GM12878 (cell line): ENCODE data around the gene ZNF532. TPM values are rescaled to one million over a fixed set of nuclear protein-coding genes. Genes with fewer than 3 reads are reported as not detected.

ENCODE experiments used
- ATAC-seq: fragments of 200-7000 bp; cut with Tn5 transposase; 3 replicates; pipeline ENCODE4 v1.9.1; 2020; ENCODE audit warnings: mild to moderate bottlenecking, moderate library complexity
- BruUV-seq: library from RNA; stranded (reverse); fragments of 400-500 nt; replicated peaks from 2 replicates; lab custom pipeline; 2021; lab: Mats Ljungman, UMichigan
- CTCF ChIA-PET: fragments of 300-600 bp; sonication (Branson Sonifier 250); formaldehyde crosslinking; extraction: SDS; loops from one replicate; lab custom pipeline; 2021; ENCODE audit warnings: inconsistent platforms; lab: Yijun Ruan, JAX
- POLR2A ChIA-PET: fragments of 350-600 bp; formaldehyde crosslinking; extraction: SDS; loops from one replicate; lab custom pipeline; 2021; ENCODE audit warnings: inconsistent platforms; lab: Charles Lee
- RAD21 ChIA-PET: fragments of 300-600 bp; sonication (Branson Sonifier 250); formaldehyde crosslinking; loops from one replicate; lab custom pipeline; 2023; ENCODE audit warnings: antibody characterized with exemption; ENCODE audit not compliant: unreplicated experiment; lab: Charles Lee
- SMC1A ChIA-PET: fragments of 300-600 bp; sonication (Branson Sonifier 250); formaldehyde crosslinking; loops from one replicate; lab custom pipeline; 2023; ENCODE audit not compliant: unreplicated experiment, uncharacterized antibody; lab: Charles Lee
- DNase-seq: peaks from one replicate; pipeline ENCODE4 v3.0.0-alpha.2; 2011; ENCODE audit warnings: low read depth, low spot score
- FAIRE-seq: peaks from 3 replicates; lab custom pipeline; 2011; peaks lifted over from hg19 to GRCh38; lab: Jason Lieb, UNC
- H2AFZ ChIP-seq: 2 replicates; pipeline ENCODE4 v1.6.0; 2011; ENCODE audit warnings: low read depth, low read length, control low read depth; ENCODE audit not compliant: control insufficient read depth
- H3K27ac ChIP-seq: 2 replicates; pipeline ENCODE4 v1.5.1; 2011; ENCODE audit warnings: control low read depth; ENCODE audit not compliant: control insufficient read depth, insufficient read depth
- H3K27me3 ChIP-seq, 2 experiments: replicated peaks in 1 of 2; 2 replicates each; pipeline versions ENCODE4 v1.6.0 to v1.6.1; 2011; ENCODE audit warnings: low read length in 1 of 2; ENCODE audit not compliant: control insufficient read depth in 2 of 2, insufficient read depth in 2 of 2
- H3K36me3 ChIP-seq, 2 experiments: 2 replicates each; pipeline ENCODE4 v1.5.1; 2011; ENCODE audit warnings: low read length in 1 of 2; ENCODE audit not compliant: control insufficient read depth in 2 of 2, insufficient read depth in 2 of 2
- H3K4me1 ChIP-seq: 2 replicates; pipeline ENCODE4 v1.6.1; 2011; ENCODE audit warnings: mild to moderate bottlenecking, low read length, moderate library complexity, mixed read lengths; ENCODE audit not compliant: control insufficient read depth, insufficient read depth
- H3K4me2 ChIP-seq: 2 replicates; pipeline ENCODE4 v1.6.0; 2011; ENCODE audit warnings: control low read depth; ENCODE audit not compliant: control insufficient read depth, insufficient read depth
- H3K4me3 ChIP-seq: fragments of 200-600 bp; sonication (generic); 2 replicates; pipeline ENCODE4 v1.5.1; 2016
- H3K79me2 ChIP-seq: 2 replicates; pipeline ENCODE4 v1.6.0; 2011; ENCODE audit warnings: low read length; ENCODE audit not compliant: control insufficient read depth, insufficient read depth
- H3K9ac ChIP-seq: 2 replicates; pipeline ENCODE4 v1.8.0; 2011; ENCODE audit warnings: low read length, control low read depth, mixed read lengths; ENCODE audit not compliant: control insufficient read depth, insufficient read depth
- H3K9me3 ChIP-seq: replicated peaks from 3 replicates; pipeline ENCODE4 v1.5.1; 2011; ENCODE audit warnings: mild to moderate bottlenecking, low read length; ENCODE audit not compliant: control insufficient read depth, insufficient read depth
- H4K20me1 ChIP-seq: 2 replicates; pipeline ENCODE4 v1.6.0; 2011; ENCODE audit not compliant: control insufficient read depth, insufficient read depth
- CEBPZ ChIP-seq: fragments of 150-350 bp; IDR thresholded peaks from 2 replicates; pipeline ENCODE4 v1.6.1; 2016; ENCODE audit warnings: low read depth, low read length
- DPF2 ChIP-seq: fragments of 450-650 bp; IDR thresholded peaks from 2 replicates; pipeline ENCODE4 v1.6.1; 2017; ENCODE audit warnings: mild to moderate bottlenecking
- ESRRA ChIP-seq: IDR thresholded peaks from 2 replicates; pipeline ENCODE4 v1.6.1; 2012; ENCODE audit warnings: mild to moderate bottlenecking, low read length, improper control_type of control experiment
- KAT2A ChIP-seq: conservative IDR thresholded peaks from 2 replicates; pipeline ENCODE4 v1.6.1; 2011; ENCODE audit warnings: low read depth, low read length; ENCODE audit not compliant: control insufficient read depth
- SMAD5 ChIP-seq: IDR thresholded peaks from 2 replicates; pipeline ENCODE4 v1.6.1; 2016; ENCODE audit warnings: antibody characterized with exemption, low read depth
- ZNF384 ChIP-seq: IDR thresholded peaks from 2 replicates; pipeline ENCODE4 v1.6.1; 2012; ENCODE audit warnings: low read depth, mild to moderate bottlenecking, low read length, improper control_type of control experiment, borderline replicate concordance
- WGBS: methylation state at CpG from one replicate; pipeline ENCODE4 v1.1.6; 2016; ENCODE audit warnings: low lambda C conversion rate; ENCODE audit not compliant: insufficient replicate concordance, insufficient coverage; ENCODE audit errors: missing lambda C conversion rate; 5-methylcytosine and 5-hydroxymethylcytosine counted together
- in situ Hi-C: fragments of 300-500 bp; cut with MboI; formaldehyde crosslinking; loops from 9 replicates; pipeline ENCODE4 v1.14.3; 2018; ENCODE audit warnings: mixed read lengths
- intact Hi-C: fragments of 100-400 bp; cut with micrococcal nuclease; formaldehyde crosslinking; loops from one replicate; pipeline ENCODE4 v1.14.2; 2022; ENCODE audit not compliant: unreplicated experiment
- polyA plus RNA-seq, 11 experiments: library from polyadenylated mRNA; depleted of rRNA in 4 of 11; unstranded in 6 of 11; stranded (reverse) in 5 of 11; fragments of >200 nt; fragmentation: Nextera tagmentation in 4 of 11; fragmentation: Illumina TruSeq in 1 of 11; extraction: Ambion mirVana in 4 of 11; extraction: Trizol in 1 of 11; gene quantifications; 1 replicate in 1 of 11; 2 replicates in 10 of 11; pipeline versions ENCODE4 v1.2.1 to v1.2.3, GENCODE V29; 2011 to 2016; ENCODE audit warnings: inconsistent platforms in 2 of 11, missing spikeins in 2 of 11, low read depth in 1 of 11
- total RNA-seq, 4 experiments: library from RNA; depleted of rRNA in 3 of 4; stranded (reverse); fragments of >200 nt in 3 of 4; fragmentation: Illumina TruSeq in 1 of 4; extraction: Trizol in 1 of 4; gene quantifications; 2 replicates each; pipeline versions ENCODE4 v1.2.1 to v1.2.3, GENCODE V29; 2013 to 2021

The ZNF532 gene
- total and polyA plus RNA-seq, 10 of the 15 experiments (the other 5 are each of a cell fraction or from before 2014, with no cell fraction given): 0.44 to 3.4 (median 1.4) TPM

- Histone ChIP-seq H3K9me3 (no peaks in the 10 kb centered on the region; the same call in 2 of the 3 replicates), H3K27ac (no peak overlapping the region), H3K79me2 (no peaks in the 10 kb centered on the region), H3K4me2 (no peak overlapping the region), H3K36me3 (no peaks in the 10 kb centered on the region), H2AFZ (no peak overlapping the region), H4K20me1 (no peaks in the 10 kb centered on the region), H3K27me3 (no peaks in the 10 kb centered on the region), H3K4me1 (peaks cover 12% of the 10 kb centered on the region), H3K4me3 (no peak overlapping the region), H3K9ac (no peak overlapping the region)
- no peak for FAIRE-seq
- intact Hi-C loops (no loop called here), in situ Hi-C loops (no loop called here)
- TF ChIP-seq DPF2: no peak
- TF ChIP-seq CEBPZ: no peak
- no peak for TF ChIP-seq KAT2A
- no peak for TF ChIP-seq ESRRA
- no peak for TF ChIP-seq ZNF384
- TF ChIP-seq SMAD5: no peak
- ChIA-PET SMC1A (interaction anchor here (0.7 kb wide), 1 partner anchor 115 kb away, joined by 3 read pairs; no protein-coding TSS in a partner anchor), CTCF (interaction anchor here (0.9 kb wide), 1 partner anchor 125 kb away, joined by 3 read pairs; no protein-coding TSS in a partner anchor), POLR2A (interaction anchor here (0.7 kb wide), 1 partner anchor 21 kb away, joined by 5 read pairs; no protein-coding TSS in a partner anchor), RAD21 (interaction anchor here (0.6 to 0.7 kb wide), 2 partner anchors 11 to 119 kb away, joined by 3 to 4 read pairs; no protein-coding TSS in a partner anchor)
- BruUV-seq: no TSS peak
- WGBS: 52% methylated on average over 12 of the region's 12 CpGs
- no peak for ATAC-seq
- no peak for DNase-seq
These were observed 28.9 kb downstream of the ZNF532 start for GRCh38 chr18:58893388-58894099.
